Measurements from ENCODE around the gene VAPA. TPM values are rescaled to one million over a fixed set of nuclear protein-coding genes. Genes with fewer than 3 reads are reported as not detected.
"Not testable (repeated sequence)": the region's sequence is repeated elsewhere in the genome, so short reads cannot be mapped to it uniquely, and the experiment has no call there.

VAPA gene
- total RNA-seq, 4 donors from 2014 or later: 182 to 244 (median 212) TPM

GRCh38 chr18:9890196-9890595, 23.6 kb upstream of the VAPA start:
- Histone ChIP-seq H3K4me1 (no peaks in the 10 kb centered on the region), H3K4me3 (no peak overlapping the region), H3K27ac (no peak overlapping the region), H3K27me3 (no peaks in the 10 kb centered on the region), H3K36me3 (no peaks in the 10 kb centered on the region), H3K9me3 (no peaks in the 10 kb centered on the region)
- 64% methylated on average over 5 of the region's 5 CpGs for WGBS
- DNase-seq (ENCODE audit: low spot score in 2 of 2): no peak
- TF ChIP-seq EP300 (IDR thresholded peaks at IDR 0.05) (no peak), POLR2A (IDR thresholded peaks at IDR 0.05) (no peak), CTCF (IDR thresholded peaks at IDR 0.05) (no peak)

GRCh38 chr18:9890957-9891356, 22.9 kb upstream of the VAPA start:
- TF ChIP-seq CTCF (IDR thresholded peaks at IDR 0.05): no peak
- no peak for TF ChIP-seq EP300 (IDR thresholded peaks at IDR 0.05)
- TF ChIP-seq POLR2AphosphoS5 (IDR thresholded peaks at IDR 0.05): no peak
- no peak for TF ChIP-seq POLR2A (IDR thresholded peaks at IDR 0.05)
- Histone ChIP-seq H3K36me3 (no peaks in the 10 kb centered on the region), H3K4me3 (no peak overlapping the region), H3K4me1 (no peaks in the 10 kb centered on the region), H3K27me3 (no peaks in the 10 kb centered on the region), H3K27ac (no peak overlapping the region), H3K9me3 (no peaks in the 10 kb centered on the region)
- WGBS: 88% methylated on average over 1 of the region's 1 CpG
- no peak for DNase-seq (ENCODE audit: low spot score in 2 of 2)

- not testable (repeated sequence) for H3K9me3 ChIP-seq; DNase-seq (ENCODE audit: low spot score in 2 of 2); H3K27ac ChIP-seq; H3K36me3 ChIP-seq; H3K27me3 ChIP-seq; H3K4me3 ChIP-seq; H3K4me1 ChIP-seq
- WGBS: 82% methylated on average over 4 of the region's 4 CpGs
Observed at GRCh38 chr18:9891515-9891914, 22.3 kb upstream of the VAPA start.

- no peaks in the 10 kb centered on the region for H3K27me3 ChIP-seq
- no peak for DNase-seq (ENCODE audit: low spot score in 2 of 2)
- 92% methylated on average over 6 of the region's 6 CpGs for WGBS
- TF ChIP-seq POLR2AphosphoS5 (IDR thresholded peaks at IDR 0.05) (no peak), CTCF (IDR thresholded peaks at IDR 0.05) (no peak), EP300 (IDR thresholded peaks at IDR 0.05) (no peak), POLR2A (IDR thresholded peaks at IDR 0.05) (no peak)
- no peak overlapping the region for H3K4me3 ChIP-seq
- no peaks in the 10 kb centered on the region for H3K9me3 ChIP-seq
- no peaks in the 10 kb centered on the region for H3K4me1 ChIP-seq
- H3K27ac ChIP-seq: no peak overlapping the region
- no peaks in the 10 kb centered on the region for H3K36me3 ChIP-seq
Observed at GRCh38 chr18:9894454-9895068, 19.3 kb upstream of the VAPA start.

GRCh38 chr18:9897129-9897528, 16.7 kb upstream of the VAPA start:
- no peaks in the 10 kb centered on the region for H3K36me3 ChIP-seq
- no peak overlapping the region for H3K4me3 ChIP-seq
- no peak for DNase-seq (ENCODE audit: low spot score in 2 of 2)
- H3K27ac ChIP-seq: no peak overlapping the region
- no peaks in the 10 kb centered on the region for H3K4me1 ChIP-seq
- H3K9me3 ChIP-seq: no peaks in the 10 kb centered on the region
- 97% methylated on average over 5 of the region's 5 CpGs for WGBS
- TF ChIP-seq POLR2A (IDR thresholded peaks at IDR 0.05) (no peak), POLR2AphosphoS5 (IDR thresholded peaks at IDR 0.05) (no peak), EP300 (IDR thresholded peaks at IDR 0.05) (no peak), CTCF (IDR thresholded peaks at IDR 0.05) (no peak)
- no peaks in the 10 kb centered on the region for H3K27me3 ChIP-seq

GRCh38 chr18:9897787-9898291, 16.0 kb upstream of the VAPA start:
- not testable (repeated sequence) for H3K27ac ChIP-seq; H3K27me3 ChIP-seq; DNase-seq (ENCODE audit: low spot score in 2 of 2); H3K36me3 ChIP-seq; H3K9me3 ChIP-seq; H3K4me1 ChIP-seq; H3K4me3 ChIP-seq
- 92% methylated on average over 10 of the region's 10 CpGs for whole genome bisulfite sequencing

All from suprapubic skin (tissue), 4 donors.